Measurements from ENCODE around the gene MAMLD1. TPM values are rescaled to one million over a fixed set of nuclear protein-coding genes. Genes with fewer than 3 reads are reported as not detected.

Gene MAMLD1
- total and polyA plus RNA-seq, 2 experiments from 2014 or later = 2.1 to 2.4 TPM

DNA sequence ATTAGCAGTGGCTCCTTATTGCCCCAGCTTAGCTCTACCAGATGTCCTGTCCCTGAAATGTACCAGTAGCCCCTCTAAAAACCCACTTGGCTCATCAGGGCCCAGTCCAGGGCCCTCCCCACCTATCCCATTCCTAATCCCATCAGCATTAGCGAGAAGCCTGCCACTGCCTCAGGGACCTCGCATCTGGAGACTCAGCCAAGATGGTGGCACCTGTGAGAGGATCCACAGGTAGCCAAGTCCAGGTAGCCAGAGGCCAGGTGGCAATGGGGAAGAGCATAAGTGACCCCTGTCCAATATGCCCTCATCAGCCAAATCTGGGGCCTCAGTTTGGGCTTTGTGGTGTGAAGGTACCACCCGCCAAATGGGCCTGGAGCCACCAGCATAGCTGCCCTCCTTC is 97.7 kb downstream of the MAMLD1 start:
- 68% methylated on average over 3 of the region's 3 CpGs for WGBS (ENCODE audit: low lambda C conversion rate, missing lambda C conversion rate)
- H3K4me2 ChIP-seq = no peak overlapping the region

GRCh38 chrX:150463566-150463965 is 100.4 kb downstream of the MAMLD1 start:
- 48% methylated on average over 1 of the region's 1 CpG for WGBS (ENCODE audit: low lambda C conversion rate, missing lambda C conversion rate)
- no peaks in the 10 kb centered on the region for H4K20me1 ChIP-seq (ENCODE audit: insufficient read depth, poor library complexity, severe bottlenecking)
- no peaks in the 10 kb centered on the region for H3K9me3 ChIP-seq (ENCODE audit: low read depth)
- no peak overlapping the region for H3K27ac ChIP-seq
- no peak for TF ChIP-seq EZH2 (IDR thresholded peaks at IDR 0.05; ENCODE audit: borderline replicate concordance)
- TF ChIP-seq, protein P1, sequence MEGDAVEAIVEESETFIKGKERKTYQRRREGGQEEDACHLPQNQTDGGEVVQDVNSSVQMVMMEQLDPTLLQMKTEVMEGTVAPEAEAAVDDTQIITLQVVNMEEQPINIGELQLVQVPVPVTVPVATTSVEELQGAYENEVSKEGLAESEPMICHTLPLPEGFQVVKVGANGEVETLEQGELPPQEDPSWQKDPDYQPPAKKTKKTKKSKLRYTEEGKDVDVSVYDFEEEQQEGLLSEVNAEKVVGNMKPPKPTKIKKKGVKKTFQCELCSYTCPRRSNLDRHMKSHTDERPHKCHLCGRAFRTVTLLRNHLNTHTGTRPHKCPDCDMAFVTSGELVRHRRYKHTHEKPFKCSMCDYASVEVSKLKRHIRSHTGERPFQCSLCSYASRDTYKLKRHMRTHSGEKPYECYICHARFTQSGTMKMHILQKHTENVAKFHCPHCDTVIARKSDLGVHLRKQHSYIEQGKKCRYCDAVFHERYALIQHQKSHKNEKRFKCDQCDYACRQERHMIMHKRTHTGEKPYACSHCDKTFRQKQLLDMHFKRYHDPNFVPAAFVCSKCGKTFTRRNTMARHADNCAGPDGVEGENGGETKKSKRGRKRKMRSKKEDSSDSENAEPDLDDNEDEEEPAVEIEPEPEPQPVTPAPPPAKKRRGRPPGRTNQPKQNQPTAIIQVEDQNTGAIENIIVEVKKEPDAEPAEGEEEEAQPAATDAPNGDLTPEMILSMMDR (IDR thresholded peaks at IDR 0.05; ENCODE audit: poor library complexity) = no peak
- no peak for TF ChIP-seq EZH2phosphoT487 (IDR thresholded peaks at IDR 0.05; ENCODE audit: low read depth, severe bottlenecking, unreplicated experiment)
- no peak overlapping the region for H2AFZ ChIP-seq
- no peaks in the 10 kb centered on the region for H3K4me1 ChIP-seq (ENCODE audit: insufficient read depth)
- no peaks in the 10 kb centered on the region for H3K9me2 ChIP-seq (replicated peaks; ENCODE audit: insufficient read depth)
- no peak overlapping the region for H3K4me2 ChIP-seq
- no peak overlapping the region for H3K4me3 ChIP-seq
- no peaks in the 10 kb centered on the region for H3K36me3 ChIP-seq (replicated peaks; ENCODE audit: insufficient read depth, low read depth)
- H3K79me2 ChIP-seq = no peaks in the 10 kb centered on the region
- DNase-seq (ENCODE audit: low spot score) = no peak
- H3K27me3 ChIP-seq = no peaks in the 10 kb centered on the region

More for the DNA sequence above, 97.7 kb downstream of the MAMLD1 start:
- no peak overlapping the region for H3K4me3 ChIP-seq
- H3K4me1 ChIP-seq (ENCODE audit: insufficient read depth) = no peaks in the 10 kb centered on the region
- no peaks in the 10 kb centered on the region for H4K20me1 ChIP-seq (ENCODE audit: insufficient read depth, poor library complexity, severe bottlenecking)
- DNase-seq (ENCODE audit: low spot score) = no peak
- no peak overlapping the region for H3K27ac ChIP-seq
- no peaks in the 10 kb centered on the region for H3K36me3 ChIP-seq (replicated peaks; ENCODE audit: insufficient read depth, low read depth)
- no peaks in the 10 kb centered on the region for H3K79me2 ChIP-seq
- no peaks in the 10 kb centered on the region for H3K9me2 ChIP-seq (replicated peaks; ENCODE audit: insufficient read depth)
- no peak for TF ChIP-seq EZH2 (IDR thresholded peaks at IDR 0.05; ENCODE audit: borderline replicate concordance)
- no peak for TF ChIP-seq EZH2phosphoT487 (IDR thresholded peaks at IDR 0.05; ENCODE audit: low read depth, severe bottlenecking, unreplicated experiment)
- TF ChIP-seq, protein P1 (IDR thresholded peaks at IDR 0.05; ENCODE audit: poor library complexity) = no peak
- no peaks in the 10 kb centered on the region for H3K27me3 ChIP-seq
- no peaks in the 10 kb centered on the region for H3K9me3 ChIP-seq (ENCODE audit: low read depth)
- H2AFZ ChIP-seq = no peak overlapping the region

DNA sequence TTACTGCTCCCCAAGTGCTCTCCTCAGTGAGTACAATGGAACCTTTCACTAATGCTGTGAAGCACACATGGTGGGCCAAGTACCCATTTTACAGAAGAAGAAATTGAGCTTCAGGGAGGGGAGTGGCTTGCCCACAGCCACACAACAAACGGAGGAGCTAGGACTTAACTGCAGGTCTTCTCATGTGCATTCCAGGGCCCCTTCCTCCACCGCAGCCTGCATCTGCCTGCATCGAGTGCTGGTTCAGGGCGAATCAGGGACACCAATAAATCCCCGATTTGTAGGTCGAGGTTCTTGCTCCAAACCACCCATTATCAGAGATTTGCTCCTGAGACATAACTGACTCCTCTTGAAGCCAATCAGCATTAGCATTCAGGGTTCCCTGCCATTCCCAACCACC is 100.9 kb downstream of the MAMLD1 start:
- Histone ChIP-seq H2AFZ (no peak overlapping the region), H3K9me2 (replicated peaks; ENCODE audit: insufficient read depth) (no peaks in the 10 kb centered on the region), H3K9me3 (ENCODE audit: low read depth) (no peaks in the 10 kb centered on the region), H4K20me1 (ENCODE audit: insufficient read depth, poor library complexity, severe bottlenecking) (no peaks in the 10 kb centered on the region), H3K36me3 (replicated peaks; ENCODE audit: insufficient read depth, low read depth) (no peaks in the 10 kb centered on the region), H3K4me2 (no peak overlapping the region), H3K27ac (no peak overlapping the region), H3K27me3 (no peaks in the 10 kb centered on the region), H3K4me3 (no peak overlapping the region), H3K4me1 (ENCODE audit: insufficient read depth) (no peaks in the 10 kb centered on the region), H3K79me2 (no peaks in the 10 kb centered on the region)
- 71% methylated on average over 6 of the region's 6 CpGs for WGBS (ENCODE audit: low lambda C conversion rate, missing lambda C conversion rate)
- no peak for DNase-seq (ENCODE audit: low spot score)
- TF ChIP-seq EZH2phosphoT487 (IDR thresholded peaks at IDR 0.05; ENCODE audit: low read depth, severe bottlenecking, unreplicated experiment) (no peak), EZH2 (IDR thresholded peaks at IDR 0.05; ENCODE audit: borderline replicate concordance) (no peak)
- TF ChIP-seq, protein P1 (IDR thresholded peaks at IDR 0.05; ENCODE audit: poor library complexity) = no peak

- no peaks in the 10 kb centered on the region for H3K4me1 ChIP-seq (ENCODE audit: insufficient read depth)
- H3K9me2 ChIP-seq (replicated peaks; ENCODE audit: insufficient read depth) = no peaks in the 10 kb centered on the region
- DNase-seq (ENCODE audit: low spot score) = no peak
- WGBS (ENCODE audit: low lambda C conversion rate, missing lambda C conversion rate) = 46% methylated on average over 5 of the region's 5 CpGs
- TF ChIP-seq, protein P1 (IDR thresholded peaks at IDR 0.05; ENCODE audit: poor library complexity) = no peak
- no peak for TF ChIP-seq EZH2phosphoT487 (IDR thresholded peaks at IDR 0.05; ENCODE audit: low read depth, severe bottlenecking, unreplicated experiment)
- TF ChIP-seq EZH2 (IDR thresholded peaks at IDR 0.05; ENCODE audit: borderline replicate concordance) = no peak
- H3K27ac ChIP-seq = no peak overlapping the region
- no peak overlapping the region for H3K4me3 ChIP-seq
- no peaks in the 10 kb centered on the region for H3K36me3 ChIP-seq (replicated peaks; ENCODE audit: insufficient read depth, low read depth)
- H3K9me3 ChIP-seq (ENCODE audit: low read depth) = no peaks in the 10 kb centered on the region
- H3K79me2 ChIP-seq = no peaks in the 10 kb centered on the region
- H2AFZ ChIP-seq = no peak overlapping the region
- no peak overlapping the region for H3K4me2 ChIP-seq
- H3K27me3 ChIP-seq = no peaks in the 10 kb centered on the region
- H4K20me1 ChIP-seq (ENCODE audit: insufficient read depth, poor library complexity, severe bottlenecking) = no peaks in the 10 kb centered on the region
Measured at GRCh38 chrX:150465326-150465725, 102.2 kb downstream of the MAMLD1 start.
